Measurements from ENCODE around the gene ATP6V1B1.

Gene ATP6V1B1

GRCh38 chr2:70895998-70896764 lies 39.5 kb upstream of the ATP6V1B1 start:
- Histone ChIP-seq H3K4me3 (ENCODE audit: insufficient read length, low read depth) (no peak overlapping the region), H3K9ac (ENCODE audit: insufficient read length, low read depth) (no peak overlapping the region), H3K36me3 (ENCODE audit: insufficient read depth, insufficient read length, low read length) (no peaks in the 10 kb centered on the region), H3K9me3 (ENCODE audit: insufficient read depth, low read length) (no peaks in the 10 kb centered on the region), H3K27me3 (ENCODE audit: insufficient read depth, insufficient read length) (peaks cover 89% of the 10 kb centered on the region), H3K4me1 (ENCODE audit: insufficient read depth, insufficient read length) (no peaks in the 10 kb centered on the region)
- DNase-seq (ENCODE audit: low read depth, low spot score) = no peak
- TF ChIP-seq SUZ12 (IDR thresholded peaks at IDR 0.05; ENCODE audit: extremely low read depth, insufficient read depth, insufficient read length) (no peak), ZNF274 (IDR thresholded peaks at IDR 0.05; ENCODE audit: low read depth, low read length) (no peak), YY1 (IDR thresholded peaks at IDR 0.05; ENCODE audit: insufficient read depth, insufficient read length) (no peak)

- H3K4me1 ChIP-seq (ENCODE audit: insufficient read depth, insufficient read length) = no peaks in the 10 kb centered on the region
- no peak overlapping the region for H3K4me3 ChIP-seq (ENCODE audit: insufficient read length, low read depth)
- peaks cover 89% of the 10 kb centered on the region for H3K27me3 ChIP-seq (ENCODE audit: insufficient read depth, insufficient read length)
- DNase-seq (ENCODE audit: low read depth, low spot score) = no peak
- no peaks in the 10 kb centered on the region for H3K9me3 ChIP-seq (ENCODE audit: insufficient read depth, low read length)
- no peak for TF ChIP-seq ZNF274 (IDR thresholded peaks at IDR 0.05; ENCODE audit: low read depth, low read length)
- no peak for TF ChIP-seq SUZ12 (IDR thresholded peaks at IDR 0.05; ENCODE audit: extremely low read depth, insufficient read depth, insufficient read length)
- no peak overlapping the region for H3K9ac ChIP-seq (ENCODE audit: insufficient read length, low read depth)
- H3K36me3 ChIP-seq (ENCODE audit: insufficient read depth, insufficient read length, low read length) = no peaks in the 10 kb centered on the region
Measured at GRCh38 chr2:70896765-70897202, 38.9 kb upstream of the ATP6V1B1 start.

- no peaks in the 10 kb centered on the region for H3K36me3 ChIP-seq (ENCODE audit: insufficient read depth, insufficient read length, low read length)
- H3K4me3 ChIP-seq (ENCODE audit: insufficient read length, low read depth) = no peak overlapping the region
- H3K9ac ChIP-seq (ENCODE audit: insufficient read length, low read depth) = no peak overlapping the region
- DNase-seq (ENCODE audit: low read depth, low spot score) = no peak
- H3K9me3 ChIP-seq (ENCODE audit: insufficient read depth, low read length) = no peaks in the 10 kb centered on the region
- TF ChIP-seq YY1 (IDR thresholded peaks at IDR 0.05; ENCODE audit: insufficient read depth, insufficient read length) (no peak), SUZ12 (IDR thresholded peaks at IDR 0.05; ENCODE audit: extremely low read depth, insufficient read depth, insufficient read length) (no peak), ZNF274 (IDR thresholded peaks at IDR 0.05; ENCODE audit: low read depth, low read length) (no peak)
- H3K27me3 ChIP-seq (ENCODE audit: insufficient read depth, insufficient read length) = peaks cover 89% of the 10 kb centered on the region
- peaks cover 3% of the 10 kb centered on the region for H3K4me1 ChIP-seq (ENCODE audit: insufficient read depth, insufficient read length)
Measured at GRCh38 chr2:70897203-70897976, 38.3 kb upstream of the ATP6V1B1 start.

GRCh38 chr2:70897977-70898226 lies 37.8 kb upstream of the ATP6V1B1 start:
- Histone ChIP-seq H3K9ac (ENCODE audit: insufficient read length, low read depth) (no peak overlapping the region), H3K27me3 (ENCODE audit: insufficient read depth, insufficient read length) (peaks cover 89% of the 10 kb centered on the region), H3K4me1 (ENCODE audit: insufficient read depth, insufficient read length) (peaks cover 3% of the 10 kb centered on the region), H3K36me3 (ENCODE audit: insufficient read depth, insufficient read length, low read length) (no peaks in the 10 kb centered on the region), H3K9me3 (ENCODE audit: insufficient read depth, low read length) (no peaks in the 10 kb centered on the region), H3K4me3 (ENCODE audit: insufficient read length, low read depth) (no peak overlapping the region)
- TF ChIP-seq ZNF274 (IDR thresholded peaks at IDR 0.05; ENCODE audit: low read depth, low read length) = no peak
- DNase-seq (ENCODE audit: low read depth, low spot score) = no peak

GRCh38 chr2:70898363-70899240 lies 37.1 kb upstream of the ATP6V1B1 start:
- DNase-seq (ENCODE audit: low read depth, low spot score) = no peak
- Histone ChIP-seq H3K4me3 (ENCODE audit: insufficient read length, low read depth) (no peak overlapping the region), H3K4me1 (ENCODE audit: insufficient read depth, insufficient read length) (peaks cover 3% of the 10 kb centered on the region), H3K9ac (ENCODE audit: insufficient read length, low read depth) (no peak overlapping the region), H3K36me3 (ENCODE audit: insufficient read depth, insufficient read length, low read length) (peaks cover under 1% of the 10 kb centered on the region), H3K27me3 (ENCODE audit: insufficient read depth, insufficient read length) (peaks cover 89% of the 10 kb centered on the region), H3K9me3 (ENCODE audit: insufficient read depth, low read length) (no peaks in the 10 kb centered on the region)
- TF ChIP-seq ZNF274 (IDR thresholded peaks at IDR 0.05; ENCODE audit: low read depth, low read length) (no peak), SUZ12 (IDR thresholded peaks at IDR 0.05; ENCODE audit: extremely low read depth, insufficient read depth, insufficient read length) (no peak), YY1 (IDR thresholded peaks at IDR 0.05; ENCODE audit: insufficient read depth, insufficient read length) (no peak)

GRCh38 chr2:70901227-70902066 lies 34.3 kb upstream of the ATP6V1B1 start:
- H3K27me3 ChIP-seq (ENCODE audit: insufficient read depth, insufficient read length) = peaks cover 72% of the 10 kb centered on the region
- H3K9me3 ChIP-seq (ENCODE audit: insufficient read depth, low read length) = no peaks in the 10 kb centered on the region
- no peak for TF ChIP-seq SUZ12 (IDR thresholded peaks at IDR 0.05; ENCODE audit: extremely low read depth, insufficient read depth, insufficient read length)
- TF ChIP-seq ZNF274 (IDR thresholded peaks at IDR 0.05; ENCODE audit: low read depth, low read length) = no peak
- TF ChIP-seq YY1 (IDR thresholded peaks at IDR 0.05; ENCODE audit: insufficient read depth, insufficient read length) = no peak
- peak overlapping the region; percentile 71 for H3K4me3 ChIP-seq (ENCODE audit: insufficient read length, low read depth)
- H3K9ac ChIP-seq (ENCODE audit: insufficient read length, low read depth) = peak overlapping the region; percentile 83
- H3K36me3 ChIP-seq (ENCODE audit: insufficient read depth, insufficient read length, low read length) = peaks cover 12% of the 10 kb centered on the region
- DNase-seq (ENCODE audit: low read depth, low spot score) = no peak
- H3K4me1 ChIP-seq (ENCODE audit: insufficient read depth, insufficient read length) = peaks cover 3% of the 10 kb centered on the region
